H1 (cell line): ENCODE results near the gene LRP11. TPM values are rescaled to one million over a fixed set of nuclear protein-coding genes. Genes with fewer than 3 reads are reported as not detected.

Experiments used
- CTBP2 ChIP-seq: IDR thresholded peaks from 2 replicates; pipeline ENCODE4 v1.7.0; 2011; ENCODE audit warnings: borderline replicate concordance, mild to moderate bottlenecking, moderate library complexity, mixed read lengths, low read length; ENCODE audit not compliant: insufficient read depth, insufficient read length
- GABPA ChIP-seq: IDR thresholded peaks from 2 replicates; pipeline ENCODE4 v1.6.1; 2011; ENCODE audit warnings: mild to moderate bottlenecking, low read length, moderate library complexity, borderline replicate concordance; ENCODE audit not compliant: insufficient read depth
- SIN3A ChIP-seq, 2 experiments: IDR thresholded peaks in 1 of 2; conservative IDR thresholded peaks in 1 of 2; 2 replicates each; pipeline ENCODE4 v1.6.1; 2011 to 2012; ENCODE audit warnings: low read length in 2 of 2, improper control_type of control experiment in 1 of 2, low read depth in 1 of 2, mild to moderate bottlenecking in 1 of 2
- SUZ12 ChIP-seq: fragments of 200-600 bp; sonication (generic); IDR thresholded peaks from 2 replicates; pipeline ENCODE4 v1.6.1; 2012; ENCODE audit warnings: mild to moderate bottlenecking, inconsistent platforms, low read length, moderate library complexity, mixed read lengths
- polyA plus RNA-seq, 7 experiments: library from polyadenylated mRNA; depleted of rRNA in 3 of 7; stranded (reverse) in 5 of 7; unstranded in 2 of 7; fragments of >200 nt in 5 of 7; fragments of 200-250 nt in 2 of 7; gene quantifications; 1 replicate in 5 of 7; 2 replicates in 1 of 7; 4 replicates in 1 of 7; pipeline versions ENCODE4 v1.2.1 to v1.2.3, GENCODE V29; 2011 to 2013; ENCODE audit warnings: missing spikeins in 2 of 7, mixed read lengths in 2 of 7
- total RNA-seq: library from RNA; stranded (reverse); fragmentation: NEBNext Ultra II Directional; extraction: Animal tissue kit (Norgen Biotek cat#: 25700); gene quantifications from 2 replicates; pipeline ENCODE4 v1.2.1, GENCODE V29; 2021
- TF ChIP-seq, protein P1 (sequence below): IDR thresholded peaks from 2 replicates; pipeline ENCODE4 v1.6.1; 2012; ENCODE audit warnings: low read length, inconsistent platforms

Gene LRP11
- total and polyA plus RNA-seq, 2 of the 8 experiments (the other 6 are each of a cell fraction or from before 2014, with no cell fraction given): 11.0 to 20.0 TPM

DNA sequence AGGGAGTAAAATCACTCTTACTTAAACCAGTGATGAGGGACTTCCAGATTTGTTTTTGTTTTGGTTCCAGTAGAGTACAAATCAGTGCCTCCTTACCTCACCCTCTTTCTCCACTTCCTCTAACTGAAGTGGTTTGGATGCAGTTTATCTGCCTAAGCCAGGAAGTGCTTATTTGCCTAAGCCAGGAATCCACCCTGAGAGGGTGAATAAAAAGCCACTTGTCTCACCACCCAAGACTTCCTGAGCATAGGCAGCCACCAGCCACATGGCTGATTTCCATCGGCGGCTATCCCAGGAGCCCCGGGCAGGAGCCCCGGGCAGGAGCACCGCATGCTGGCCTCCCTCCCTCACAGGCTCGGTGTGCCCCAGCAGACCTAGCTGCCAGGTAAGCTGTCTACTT is 12.0 kb downstream of the LRP11 start (continued):
- TF ChIP-seq, protein P1, sequence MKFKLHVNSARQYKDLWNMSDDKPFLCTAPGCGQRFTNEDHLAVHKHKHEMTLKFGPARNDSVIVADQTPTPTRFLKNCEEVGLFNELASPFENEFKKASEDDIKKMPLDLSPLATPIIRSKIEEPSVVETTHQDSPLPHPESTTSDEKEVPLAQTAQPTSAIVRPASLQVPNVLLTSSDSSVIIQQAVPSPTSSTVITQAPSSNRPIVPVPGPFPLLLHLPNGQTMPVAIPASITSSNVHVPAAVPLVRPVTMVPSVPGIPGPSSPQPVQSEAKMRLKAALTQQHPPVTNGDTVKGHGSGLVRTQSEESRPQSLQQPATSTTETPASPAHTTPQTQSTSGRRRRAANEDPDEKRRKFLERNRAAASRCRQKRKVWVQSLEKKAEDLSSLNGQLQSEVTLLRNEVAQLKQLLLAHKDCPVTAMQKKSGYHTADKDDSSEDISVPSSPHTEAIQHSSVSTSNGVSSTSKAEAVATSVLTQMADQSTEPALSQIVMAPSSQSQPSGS: no peak
- TF ChIP-seq CTBP2: no peak
- TF ChIP-seq GABPA: no peak
- TF ChIP-seq SIN3A (conservative IDR thresholded peaks at IDR 0.05 in 1 of 2, IDR thresholded peaks at IDR 0.05 in 1 of 2; ENCODE audit: low read depth in 1 of 2, low read length in 2 of 2): no peak
- no peak for TF ChIP-seq SUZ12
- TF ChIP-seq, all 59 proteins: peak for 0
